ENCODE data around the gene EFTUD2.

EFTUD2 gene

DNA sequence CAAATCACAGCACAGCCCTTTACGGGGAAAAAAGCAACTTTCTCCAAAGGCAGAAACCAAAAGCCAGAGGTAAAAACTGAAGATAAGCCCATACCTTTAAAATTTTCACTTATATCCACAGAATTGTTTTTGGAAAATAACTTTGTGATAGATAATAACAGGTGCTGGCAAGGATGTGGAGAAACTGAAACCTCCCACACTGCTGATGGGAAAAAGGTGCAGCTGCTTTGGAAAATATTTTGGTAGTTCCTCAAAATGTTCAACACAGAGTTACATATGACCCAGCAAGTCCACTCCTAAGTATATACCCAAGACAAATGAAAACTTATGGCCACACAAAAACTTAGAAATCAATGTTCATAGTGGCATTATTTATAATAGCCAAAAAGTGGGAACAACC, 12.2 kb downstream of the EFTUD2 start:
- DNase-seq: no peak

DNA sequence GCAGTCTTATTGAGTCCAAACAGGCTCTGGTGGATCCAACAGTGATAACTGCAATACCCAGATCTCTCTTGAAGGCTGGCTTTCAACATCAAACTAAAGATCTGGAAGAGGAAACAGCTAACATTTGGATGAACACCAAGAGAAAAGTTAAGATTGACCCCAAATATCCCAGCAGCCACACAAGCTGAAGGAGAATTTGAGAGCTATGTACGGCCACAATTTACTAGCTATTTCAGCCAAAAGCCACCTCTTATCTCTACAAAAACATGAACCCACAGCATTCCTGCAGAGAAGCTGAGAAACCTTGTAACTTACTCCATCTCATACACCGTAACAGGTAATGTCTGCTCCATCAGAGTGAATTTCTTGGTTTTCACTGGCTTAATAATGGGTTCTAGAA, 14.3 kb downstream of the EFTUD2 start:
- DNase-seq: no peak

DNA sequence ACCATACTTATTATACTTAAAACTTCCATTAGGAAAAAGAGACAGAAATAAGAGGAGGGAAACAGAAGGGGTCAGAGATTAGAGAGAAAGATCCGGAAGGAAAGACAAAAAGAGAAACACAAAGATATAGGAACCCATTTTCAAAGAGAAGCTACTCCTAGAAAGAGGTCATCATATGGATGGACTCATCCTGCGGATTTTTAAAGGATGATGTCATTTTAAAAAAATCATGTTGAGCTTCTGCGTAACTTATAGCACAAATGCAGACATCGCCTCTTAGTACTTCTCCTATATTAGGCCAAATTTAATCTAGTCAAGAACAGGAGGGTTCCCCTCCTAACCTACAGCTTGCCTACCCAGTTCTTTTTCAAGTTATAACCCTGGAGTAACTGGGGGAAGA, 18.1 kb downstream of the EFTUD2 start:
- no peak for DNase-seq

DNA sequence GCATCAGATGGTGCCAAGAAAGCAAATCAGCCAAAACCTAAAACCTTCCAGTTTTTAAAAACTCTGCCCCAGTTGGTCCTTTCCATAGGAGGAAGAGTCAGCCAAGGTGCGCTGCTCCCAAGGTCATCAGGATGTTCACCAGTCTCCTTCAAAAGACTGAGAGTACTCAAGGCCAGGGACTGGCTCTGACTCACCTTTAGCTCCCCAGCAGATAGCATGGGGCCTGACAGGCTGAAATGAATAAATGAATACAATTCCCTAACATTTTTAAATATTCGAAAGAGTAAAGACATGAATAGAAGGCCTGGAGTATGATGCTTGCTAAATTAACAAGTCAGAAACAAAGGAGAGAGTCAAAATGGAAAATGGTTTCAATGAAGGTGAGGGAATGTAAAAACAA, 19.2 kb downstream of the EFTUD2 start:
- DNase-seq: no peak

DNA sequence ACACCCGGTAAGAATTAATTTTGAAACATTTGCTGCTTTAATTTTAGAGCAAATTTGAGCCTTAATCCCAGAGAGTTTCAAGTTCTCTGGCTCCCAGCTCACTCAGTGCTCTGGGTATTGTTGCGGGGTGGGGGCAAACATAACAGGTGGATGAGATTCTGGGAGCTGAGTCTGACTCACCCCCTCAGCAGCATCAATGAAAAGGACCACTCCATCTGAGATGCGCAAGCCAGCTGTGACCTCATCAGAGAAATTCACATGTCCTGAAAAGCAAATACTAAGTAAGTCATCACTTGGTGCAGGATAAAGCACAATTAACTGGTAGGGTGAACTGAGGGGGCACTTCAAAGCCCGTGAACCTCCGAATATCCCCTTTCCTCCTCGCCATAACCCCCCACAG, 19.9 kb downstream of the EFTUD2 start:
- DNase-seq: no peak

DNA sequence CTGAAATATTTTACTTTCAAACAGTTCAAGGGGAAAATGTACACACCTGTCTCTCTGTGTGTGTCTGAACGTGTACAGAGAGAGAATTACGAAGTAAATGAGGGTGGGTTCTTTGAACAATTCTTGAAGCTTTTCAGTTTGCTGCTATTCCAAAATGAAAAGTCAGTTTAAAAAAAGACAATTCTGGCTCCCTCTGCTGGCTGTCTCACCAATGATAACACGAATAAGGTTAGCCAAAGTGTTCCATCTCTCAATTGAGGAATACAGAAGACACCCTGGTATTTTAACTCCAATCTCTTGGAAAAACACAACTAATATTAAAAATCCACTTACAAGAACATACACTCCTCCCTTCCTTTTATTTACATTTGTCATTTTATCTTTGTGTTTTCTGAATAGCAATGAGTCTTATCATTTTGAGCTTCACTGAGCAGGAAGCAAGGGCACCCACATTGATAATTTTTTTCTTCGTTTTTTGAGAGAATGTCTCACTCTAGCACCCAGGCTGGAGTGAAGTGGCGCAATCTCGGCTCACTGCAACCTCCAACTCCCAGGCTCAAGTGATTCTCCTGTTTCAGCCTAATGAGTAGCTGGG, 20.5 kb downstream of the EFTUD2 start:
- DNase-seq: peak; percentile 45

DNA sequence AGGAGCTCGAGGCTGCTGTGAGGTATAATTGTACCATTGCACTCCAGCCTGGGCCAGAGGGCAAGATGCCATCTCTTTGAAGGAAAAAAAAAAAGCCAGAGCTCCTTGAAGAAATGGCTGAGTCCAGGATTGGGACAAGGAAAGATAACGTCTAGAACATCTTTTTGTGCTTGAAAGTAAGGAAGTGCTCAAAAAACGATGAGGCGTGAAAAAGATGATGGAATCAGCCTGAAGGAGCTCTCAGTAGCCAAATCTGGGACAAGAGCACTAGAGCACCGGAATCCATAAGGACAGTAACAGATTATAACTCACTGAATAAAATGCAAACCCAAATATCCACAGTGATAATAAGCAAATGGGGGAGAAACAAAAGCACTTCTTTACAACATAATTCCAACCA, 22.1 kb downstream of the EFTUD2 start:
- DNase-seq: no peak

DNA sequence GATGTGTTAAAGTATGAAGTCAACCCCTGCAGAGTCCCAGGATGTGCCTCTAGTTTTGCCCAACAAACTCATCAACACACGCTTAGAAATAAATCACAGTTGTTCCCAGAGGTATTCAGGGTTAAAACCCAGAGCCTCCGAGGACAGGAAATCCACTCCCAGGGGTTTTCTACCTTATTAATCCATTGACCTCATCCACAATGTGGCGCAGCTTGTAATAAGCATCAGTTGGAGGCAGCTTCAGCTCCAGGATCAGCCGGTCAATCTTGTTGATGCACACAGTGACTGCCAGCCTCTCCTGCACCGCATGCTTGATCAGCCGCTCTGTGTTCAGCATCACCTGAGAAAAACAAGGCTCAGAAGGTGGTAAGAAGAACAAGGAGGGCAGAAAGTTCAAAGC, 23.5 kb downstream of the EFTUD2 start:
- DNase-seq: no peak

DNA sequence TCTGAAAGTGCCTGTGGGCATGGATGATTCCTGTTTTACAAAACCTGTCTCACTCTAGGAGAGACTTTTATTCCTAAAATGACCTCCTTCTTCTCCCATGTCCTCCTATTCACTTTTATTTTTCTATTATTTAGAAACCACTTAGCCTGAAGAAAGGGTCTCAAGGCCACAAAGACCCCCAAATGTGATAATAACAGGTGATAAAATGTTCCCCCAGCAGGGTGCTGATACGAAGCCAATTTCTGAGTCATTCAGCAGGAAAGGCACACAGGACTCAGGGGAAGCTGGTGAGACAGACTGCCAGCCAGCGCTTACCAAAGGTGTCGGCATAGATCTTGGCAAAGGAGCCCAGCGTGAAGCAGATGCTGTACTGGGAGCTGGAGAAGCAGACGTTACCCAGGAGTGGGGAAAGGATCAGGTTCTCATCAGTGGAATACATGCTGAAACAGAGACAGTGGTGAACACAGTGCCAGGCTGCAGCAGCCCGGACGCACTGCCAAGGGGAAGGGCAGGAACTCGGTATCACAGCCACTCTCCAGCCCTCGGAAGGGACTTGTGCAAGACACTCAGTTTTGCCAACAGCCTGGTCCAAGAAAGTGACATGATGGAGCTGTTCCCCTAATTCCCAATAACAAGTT, 27.0 kb downstream of the EFTUD2 start:
- peak; percentile 64 for DNase-seq

DNA sequence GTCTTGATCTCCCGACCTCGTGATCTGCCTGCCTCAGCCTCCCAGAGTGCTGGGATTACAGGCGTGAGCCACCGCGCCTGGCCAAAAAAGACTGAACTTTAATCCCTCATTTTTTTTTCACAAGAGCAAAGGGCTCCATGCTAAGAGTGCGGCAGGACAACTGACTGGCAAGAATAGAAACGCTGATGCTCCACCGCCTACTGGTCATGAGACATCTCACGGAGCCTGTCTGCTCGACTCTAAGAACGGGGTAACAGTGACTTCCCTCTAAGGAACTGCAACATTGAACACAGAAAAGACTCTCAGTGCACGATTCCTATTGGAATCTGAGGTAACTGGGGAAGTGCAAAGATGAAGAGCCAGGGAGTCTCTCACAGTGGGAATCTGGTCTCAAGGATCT, 27.7 kb downstream of the EFTUD2 start:
- no peak for DNase-seq

DNA sequence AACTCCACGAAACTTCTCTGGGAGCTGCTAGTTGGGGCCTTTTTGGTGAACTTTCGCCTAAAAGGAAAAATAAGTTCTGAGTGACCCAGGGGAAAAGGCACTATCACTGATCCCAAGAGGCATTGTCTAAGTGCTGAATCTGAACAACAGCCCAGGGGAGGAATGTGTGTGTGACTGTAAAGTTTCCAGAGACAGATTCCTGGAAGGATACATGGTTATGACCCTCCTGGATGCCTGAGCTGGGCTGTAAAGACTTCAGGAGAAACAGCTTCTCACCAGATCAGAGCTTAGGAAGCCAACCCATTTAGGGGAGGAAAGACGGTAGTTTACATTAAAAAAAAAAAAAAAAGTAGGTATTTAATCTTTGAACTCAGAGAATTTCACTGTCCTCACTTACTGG, 31.4 kb downstream of the EFTUD2 start:
- no peak for DNase-seq

DNA sequence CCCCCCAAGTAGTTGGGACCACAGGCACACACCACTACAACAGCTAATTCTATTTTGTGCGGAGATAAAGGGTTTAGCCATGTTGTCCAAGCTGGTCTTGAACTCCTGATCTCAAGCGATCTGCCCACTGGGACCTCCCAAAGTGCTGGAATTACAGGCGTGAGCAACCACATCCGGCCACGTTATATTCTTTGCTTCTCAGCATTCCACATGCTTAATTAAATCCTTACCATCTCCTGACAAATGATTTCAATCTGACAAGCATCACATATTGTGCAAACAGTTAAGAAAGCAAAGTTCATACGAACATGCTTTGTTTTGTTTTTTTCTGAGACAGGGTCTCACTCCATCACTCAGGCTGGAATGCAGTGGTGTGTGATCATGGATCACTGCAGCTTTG, 33.3 kb downstream of the EFTUD2 start:
- DNase-seq: no peak

DNA sequence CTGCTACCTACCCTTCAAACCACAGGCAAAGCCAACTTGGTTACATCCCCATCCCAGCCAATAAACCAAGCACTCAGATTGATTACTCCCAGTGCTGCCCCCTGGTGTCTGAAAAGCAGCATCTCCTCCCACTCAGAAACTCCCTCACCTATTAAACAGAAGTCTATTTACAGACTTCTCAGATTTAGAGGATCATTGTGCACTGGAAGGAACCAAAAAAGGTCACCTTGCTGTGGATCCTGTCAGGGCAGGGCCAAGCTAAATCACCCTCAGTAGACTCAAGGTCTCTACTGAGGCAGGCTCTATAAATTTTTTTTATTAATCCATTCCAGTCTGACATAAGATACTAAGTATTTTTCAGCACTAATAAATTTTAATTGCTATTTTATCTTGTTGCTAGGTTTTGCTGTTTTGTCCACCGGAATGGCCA, 34.0 kb downstream of the EFTUD2 start:
- peak; percentile 60 for DNase-seq

DNA sequence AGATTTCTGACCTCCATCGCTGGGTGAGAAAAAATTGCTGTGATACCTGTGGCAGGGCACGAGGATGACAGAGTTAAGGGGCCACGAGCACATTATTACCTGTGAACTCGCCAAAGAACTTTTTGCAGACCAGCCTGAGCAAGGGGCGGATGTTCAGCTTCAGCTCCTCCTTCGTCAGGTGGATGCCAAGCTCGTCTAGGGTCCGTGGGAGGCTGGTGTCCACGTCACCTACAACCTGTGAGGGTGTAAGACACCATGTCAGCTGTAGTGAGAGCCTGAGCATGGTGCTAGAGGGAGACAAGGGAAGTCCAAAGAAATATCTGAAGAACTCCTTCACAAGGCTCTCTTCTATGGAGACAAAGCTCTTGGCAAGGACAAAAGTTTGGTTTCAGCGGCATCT, 34.4 kb downstream of the EFTUD2 start:
- DNase-seq: no peak

DNA sequence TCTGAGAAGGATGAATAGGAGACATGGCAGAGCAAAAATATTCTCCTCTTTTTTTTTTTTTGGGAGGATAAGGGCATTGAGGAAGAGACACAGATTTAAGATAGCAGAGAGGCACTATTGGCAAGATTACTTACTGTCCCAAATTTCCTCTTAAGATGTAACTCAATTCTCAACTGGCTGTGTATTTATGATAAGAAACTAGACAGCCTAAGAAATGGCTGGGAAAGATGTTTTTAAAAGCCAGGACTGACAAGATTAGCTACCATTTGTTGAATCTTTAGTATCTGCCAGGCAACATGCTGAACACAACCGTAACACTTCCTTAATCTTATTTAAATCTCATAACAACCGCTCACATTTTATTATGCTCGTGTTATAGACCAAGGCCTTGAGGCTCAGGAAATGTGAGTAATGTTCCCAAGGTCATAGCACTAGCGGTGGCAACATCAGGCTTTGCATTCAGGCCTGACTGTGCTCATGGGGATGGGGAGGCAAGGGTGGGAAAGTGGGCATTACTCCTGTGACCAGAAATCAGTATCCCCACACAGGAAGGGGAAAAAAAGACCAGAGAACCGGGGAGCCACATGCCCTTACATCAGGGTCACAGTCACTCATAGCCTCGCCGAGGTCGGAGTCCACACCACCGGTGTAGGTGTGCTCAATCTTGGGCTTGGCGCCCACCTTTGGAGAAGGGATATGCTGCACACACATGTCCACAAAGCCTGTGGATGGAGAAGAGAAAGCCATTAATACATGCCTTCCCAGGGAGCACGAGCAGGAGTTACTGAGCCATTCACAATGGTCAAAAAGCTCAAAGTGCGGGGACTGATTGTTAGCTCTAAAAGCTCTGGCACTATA, 36.0 kb downstream of the EFTUD2 start:
- DNase-seq: no peak

DNA sequence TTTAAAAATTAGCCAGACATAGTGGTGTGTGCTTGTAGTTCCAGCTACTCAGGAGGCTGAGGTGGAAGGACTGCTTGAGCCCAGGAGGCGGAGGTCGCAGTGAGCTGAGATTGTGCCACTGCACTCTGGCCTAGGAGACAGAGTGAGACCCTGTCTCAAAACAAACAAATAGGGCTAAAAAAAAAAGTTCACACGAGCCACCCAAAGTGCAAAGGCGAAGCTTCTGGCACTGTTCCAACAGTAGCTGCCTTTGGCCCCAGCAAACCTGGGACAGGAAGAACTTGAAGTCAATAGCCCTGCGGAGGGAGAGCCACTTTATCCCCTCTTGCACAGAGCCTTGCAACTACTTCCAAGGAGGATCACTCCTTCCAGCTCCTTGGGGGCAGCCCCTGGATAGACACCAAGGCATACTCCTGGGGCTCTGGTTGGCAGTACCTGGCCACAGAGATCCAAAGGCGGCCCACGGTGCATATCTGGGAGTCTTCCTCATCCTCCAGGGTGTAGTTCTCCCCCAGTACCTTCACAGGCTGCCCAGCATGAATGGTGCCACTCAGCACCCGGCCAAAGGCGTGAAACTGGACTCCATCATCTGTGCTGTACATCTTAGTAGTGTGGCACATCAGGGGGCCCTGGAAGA, 36.8 kb downstream of the EFTUD2 start:
- DNase-seq: no peak

DNA sequence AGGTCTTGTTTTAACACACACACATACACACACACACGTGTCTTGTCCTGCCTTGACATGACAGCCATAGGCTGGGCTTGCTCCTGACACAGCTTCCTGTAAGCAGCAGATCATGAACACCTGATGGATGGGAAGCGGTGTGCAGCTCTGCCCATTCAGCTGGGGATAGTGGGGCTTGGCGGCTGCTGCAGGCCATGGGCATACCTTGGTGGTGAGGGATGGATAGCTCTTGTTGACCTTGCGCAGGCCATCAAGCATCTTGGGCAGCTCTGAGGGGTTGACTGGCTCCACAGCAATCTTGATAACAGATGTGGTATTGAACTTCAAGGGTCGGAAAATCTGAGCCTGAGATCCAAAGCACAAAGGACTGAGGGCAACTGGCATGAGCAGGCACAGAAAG, 39.5 kb downstream of the EFTUD2 start:
- no peak for DNase-seq

DNA sequence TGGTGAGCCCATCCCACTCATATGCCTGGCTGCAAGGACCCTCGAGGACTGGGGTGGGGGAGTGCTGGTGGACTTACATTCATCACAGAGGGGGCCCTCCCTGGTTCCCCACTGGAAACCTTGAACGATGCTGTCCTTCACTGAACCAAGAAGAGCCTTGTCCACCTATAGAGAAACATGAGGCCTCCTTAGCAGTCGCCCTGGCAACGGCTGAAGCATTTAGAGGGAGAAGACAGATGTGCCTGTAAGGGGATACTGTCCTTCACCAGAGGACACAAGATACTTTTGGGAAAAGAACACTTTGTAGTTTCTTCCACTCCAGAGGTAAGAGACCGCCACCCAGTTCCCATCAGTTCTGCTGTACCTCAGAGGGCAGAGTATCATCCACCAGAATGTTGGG, 45.1 kb downstream of the EFTUD2 start:
- no peak for DNase-seq

DNA sequence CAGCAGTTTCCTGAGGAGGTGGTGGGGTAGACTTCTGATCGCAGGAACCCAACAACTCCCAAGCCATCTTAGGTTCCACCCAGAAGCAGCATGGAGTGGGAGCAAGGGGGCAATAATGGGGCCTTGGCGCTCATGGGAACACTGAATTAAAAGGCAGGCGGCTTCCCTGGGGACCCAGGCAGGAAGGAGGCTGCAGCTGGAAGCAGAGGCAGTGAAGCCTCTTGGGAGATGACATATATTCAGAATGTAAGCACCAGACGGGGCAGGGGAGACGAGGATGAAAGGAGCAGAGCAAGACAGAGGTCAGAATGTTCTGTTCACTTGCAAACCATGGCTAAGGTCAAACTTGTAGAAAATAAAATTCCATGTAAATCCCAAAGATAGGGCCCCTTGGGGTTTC, 48.6 kb downstream of the EFTUD2 start:
- no peak for DNase-seq

DNA sequence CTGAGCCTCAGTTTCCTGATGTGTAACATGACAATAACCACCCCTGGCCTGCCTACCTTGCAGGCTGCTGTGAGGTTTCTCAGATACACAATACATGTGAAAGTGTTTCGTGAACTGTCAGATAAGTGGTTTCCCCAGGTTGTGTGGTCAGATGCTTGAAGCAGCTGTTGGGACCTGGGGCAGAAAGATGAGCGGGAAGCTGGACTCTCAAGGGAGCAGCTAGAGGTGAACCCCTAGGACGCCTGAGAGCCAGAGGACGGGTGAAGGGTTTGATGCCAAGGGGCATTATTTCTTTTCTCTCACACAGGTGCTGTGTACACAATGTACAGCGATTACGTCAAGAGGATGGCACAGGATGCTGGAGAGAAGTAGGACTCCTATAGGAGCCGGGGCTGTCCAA, 49.2 kb downstream of the EFTUD2 start:
- DNase-seq: no peak

DNA sequence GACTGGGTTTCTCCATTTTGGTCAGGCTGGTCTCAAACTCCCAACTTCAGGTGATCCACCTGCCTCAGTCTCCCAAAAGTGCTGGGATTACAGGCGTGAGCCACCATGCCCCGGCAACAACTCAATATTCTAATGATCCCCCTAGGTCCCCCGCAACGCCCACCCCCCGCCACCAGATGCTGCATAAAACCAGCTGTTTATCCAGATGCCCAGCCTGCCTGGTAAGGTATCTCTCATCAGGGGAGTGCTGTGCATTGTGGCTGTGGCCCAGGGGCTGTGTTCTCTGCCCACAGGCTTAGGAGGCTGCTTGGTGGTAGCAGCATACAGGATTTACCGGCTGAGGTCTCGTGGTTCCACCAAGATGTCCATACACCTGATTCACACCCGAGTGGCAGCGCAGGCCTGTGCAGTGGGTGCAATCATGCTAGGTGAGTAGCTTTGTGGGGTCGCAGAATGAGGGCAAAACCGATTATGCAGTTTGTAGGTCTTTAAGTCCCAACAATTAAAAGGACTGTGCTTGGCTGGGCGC, 50.2 kb downstream of the EFTUD2 start:
- DNase-seq: no peak

DNA sequence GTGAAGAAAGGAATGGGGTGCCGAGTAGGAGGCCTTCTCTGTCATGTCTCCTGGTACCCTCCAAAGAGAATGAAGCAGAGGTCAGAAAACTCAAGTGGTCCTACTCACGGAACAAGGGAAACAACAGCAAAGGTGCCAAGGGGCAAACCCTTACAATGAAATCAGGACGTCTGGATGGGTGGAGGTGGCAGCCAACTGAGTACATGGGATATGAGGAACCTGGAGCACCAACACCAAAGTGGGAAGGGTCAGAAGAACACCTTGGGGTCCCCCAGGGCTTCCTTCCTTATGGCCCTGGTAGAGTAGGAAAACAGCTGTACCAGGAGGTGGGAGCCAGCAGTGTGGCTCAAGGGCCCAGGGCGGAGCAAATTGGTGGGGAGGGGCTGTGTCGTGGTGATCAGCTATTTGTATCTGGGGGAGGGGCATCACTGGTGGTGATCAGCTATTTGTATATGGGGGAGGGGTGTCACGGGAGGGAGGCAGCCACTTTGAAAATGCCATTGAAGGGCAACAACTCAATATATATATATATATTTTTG, 50.9 kb downstream of the EFTUD2 start:
- DNase-seq: no peak

DNA sequence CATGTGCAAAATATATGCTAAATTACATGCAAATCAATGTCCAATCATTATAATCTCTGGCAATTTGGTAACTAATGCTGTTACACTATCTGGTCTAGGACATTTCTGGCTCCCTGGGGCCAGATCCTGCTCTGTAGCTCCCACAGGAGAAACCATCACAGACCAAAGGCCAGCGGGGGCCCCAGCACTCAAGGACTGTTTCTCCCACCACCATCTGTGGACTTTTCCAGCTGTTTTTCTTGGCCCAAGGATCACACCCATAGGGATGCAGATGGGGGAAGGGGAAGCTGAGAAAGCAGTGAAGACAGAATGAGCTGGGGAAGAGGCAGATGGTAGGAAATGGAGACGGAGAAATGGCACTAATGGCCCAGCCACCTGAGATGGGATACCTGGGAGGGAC, 51.7 kb downstream of the EFTUD2 start, which contains the start of gene HIGD1B:
TSS of gene HIGD1B (plus strand) at position 298 of the 400 bp plus-strand sequence. CDS start 270 bp downstream, outside the sequence.
- no peak for DNase-seq

Data from NCI-H1092 (cell line).